SK-N-SH (cell line): ENCODE results near the gene MUC2. TPM values are rescaled to one million over a fixed set of nuclear protein-coding genes. Genes with fewer than 3 reads are reported as not detected.

Source experiments
- CTCF ChIA-PET: fragments of 300-600, 350-600 bp; formaldehyde crosslinking; extraction: SDS; loops from one replicate; lab custom pipeline; 2021; lab: Yijun Ruan, JAX
- POLR2A ChIA-PET: fragments of 350-600 bp; sonication (Branson Sonifier 250); formaldehyde crosslinking; extraction: SDS; loops from one replicate; lab custom pipeline; 2020; ENCODE audit warnings: antibody characterized with exemption, inconsistent platforms; lab: Yijun Ruan, JAX
- DNase-seq: peaks from one replicate; pipeline ENCODE4 v3.0.0; 2012
- H2AFZ ChIP-seq: fragments of 200-600 bp; sonication (generic); 2 replicates; pipeline ENCODE4 v1.8.1; 2016; ENCODE audit warnings: antibody characterized with exemption, mild to moderate bottlenecking, low read depth
- H3F3A ChIP-seq: fragments of 200-600 bp; sonication (generic); replicated peaks from 2 replicates; pipeline ENCODE3; 2016; ENCODE audit warnings: antibody characterized with exemption, mild to moderate bottlenecking; ENCODE audit not compliant: insufficient read depth
- H3K27ac ChIP-seq, 2 experiments: fragments of 200-500 bp in 1 of 2; fragments of 200-600 bp in 1 of 2; sonication (Bioruptor generic) in 1 of 2; sonication (generic), shearing (Covaris generic) in 1 of 2; 2 replicates each; pipeline versions ENCODE4 v1.5.1 to v1.6.1; 2014 to 2016; ENCODE audit warnings: low read depth in 2 of 2, inconsistent platforms in 1 of 2, low read length in 1 of 2, mild to moderate bottlenecking in 1 of 2, mixed read lengths in 1 of 2
- H3K27me3 ChIP-seq: fragments of 200-600 bp; sonication (generic), shearing (Covaris generic); 2 replicates; pipeline ENCODE4 v1.6.1; 2016; ENCODE audit warnings: mixed run types; ENCODE audit not compliant: insufficient read depth
- H3K36me3 ChIP-seq, 2 experiments: fragments of 200-500 bp in 1 of 2; fragments of 200-600 bp in 1 of 2; sonication (Bioruptor generic) in 1 of 2; sonication (generic) in 1 of 2; replicated peaks in 1 of 2; 2 replicates each; pipeline versions ENCODE3 to v1.5.1; 2014 to 2016; ENCODE audit warnings: low read length in 1 of 2, mild to moderate bottlenecking in 1 of 2; ENCODE audit not compliant: insufficient read depth in 2 of 2, control insufficient read depth in 1 of 2
- H3K4me1 ChIP-seq, 2 experiments: fragments of 200-500 bp in 1 of 2; fragments of 200-600 bp in 1 of 2; sonication (Bioruptor generic) in 1 of 2; sonication (generic), shearing (Covaris generic) in 1 of 2; 2 replicates each; pipeline versions ENCODE4 v1.5.1 to v1.6.1; 2014 to 2016; ENCODE audit warnings: low read depth in 1 of 2, low read length in 1 of 2, mixed run types in 1 of 2; ENCODE audit not compliant: insufficient read depth in 2 of 2, control insufficient read depth in 1 of 2
- H3K4me2 ChIP-seq: fragments of 200-600 bp; sonication (generic), shearing (Covaris generic); 2 replicates; pipeline ENCODE4 v1.6.1; 2017; ENCODE audit warnings: mixed run types
- H3K4me3 ChIP-seq, 2 experiments: fragments of 200-500 bp in 1 of 2; fragments of 200-600 bp in 1 of 2; sonication (Bioruptor generic) in 1 of 2; sonication (generic), shearing (Covaris generic) in 1 of 2; 2 replicates each; pipeline versions ENCODE4 v1.5.1 to v1.8.1; 2014 to 2016; ENCODE audit warnings: low read depth in 2 of 2, inconsistent platforms in 1 of 2, low read length in 1 of 2, mild to moderate bottlenecking in 1 of 2, mixed read lengths in 1 of 2, moderate library complexity in 1 of 2
- H3K79me2 ChIP-seq: fragments of 200-600 bp; sonication (generic); 2 replicates; pipeline ENCODE4 v1.8.1; 2017; ENCODE audit warnings: mild to moderate bottlenecking; ENCODE audit not compliant: insufficient read depth
- H3K9ac ChIP-seq: fragments of 200-600 bp; sonication (generic); 2 replicates; pipeline ENCODE4 v1.6.1; 2017; ENCODE audit warnings: mixed run types
- H3K9me2 ChIP-seq: fragments of 200-600 bp; sonication (generic); 2 replicates; pipeline ENCODE4 v1.6.1; 2017; ENCODE audit warnings: mixed run types
- H3K9me3 ChIP-seq: fragments of 200-600 bp; sonication (generic); 2 replicates; pipeline ENCODE4 v1.6.1; 2017; ENCODE audit warnings: mixed run types, mild to moderate bottlenecking, moderate library complexity
- H4K20me1 ChIP-seq: fragments of 200-600 bp; sonication (generic); 2 replicates; pipeline ENCODE4 v1.6.1; 2017; ENCODE audit warnings: mild to moderate bottlenecking, mixed run types; ENCODE audit not compliant: insufficient read depth
- CHD2 ChIP-seq: fragments of 150-350 bp; IDR thresholded peaks from 2 replicates; pipeline ENCODE4 v1.6.1; 2018; ENCODE audit warnings: low read length; ENCODE audit not compliant: partially characterized antibody
- EZH2phosphoT487 ChIP-seq: fragments of 200-600 bp; sonication (generic); IDR thresholded peaks from 2 replicates; pipeline ENCODE4 v1.6.1; 2017; ENCODE audit warnings: low read depth, mixed run types, mild to moderate bottlenecking, antibody characterized with exemption, moderate library complexity, borderline replicate concordance
- FOSL2 ChIP-seq: IDR thresholded peaks from 2 replicates; pipeline ENCODE4 v1.4.0; 2012; ENCODE audit warnings: low read depth, mild to moderate bottlenecking, moderate library complexity, borderline replicate concordance
- FOXM1 ChIP-seq: IDR thresholded peaks from 2 replicates; pipeline ENCODE4 v1.4.0; 2012; ENCODE audit warnings: low read depth, mild to moderate bottlenecking
- GATA2 ChIP-seq: sonication (generic); formaldehyde crosslinking; IDR thresholded peaks from 2 replicates; pipeline ENCODE4 v1.5.0; 2020; ENCODE audit warnings: mild to moderate bottlenecking, missing genetic modification reagents
- JUND ChIP-seq: IDR thresholded peaks from 2 replicates; pipeline ENCODE4 v1.4.0; 2012
- MXI1 ChIP-seq: IDR thresholded peaks from 2 replicates; pipeline ENCODE4 v1.6.1; 2012; ENCODE audit warnings: mild to moderate bottlenecking, low read depth, low read length, improper control_type of control experiment
- NRF1 ChIP-seq: IDR thresholded peaks from 2 replicates; pipeline ENCODE4 v1.6.1; 2012; ENCODE audit warnings: low read depth, mild to moderate bottlenecking, low read length
- RAD21 ChIP-seq: IDR thresholded peaks from 2 replicates; pipeline ENCODE4 v1.6.1; 2012; ENCODE audit warnings: mild to moderate bottlenecking, low read length
- RCOR1 ChIP-seq: fragments of 150-350 bp; IDR thresholded peaks from 2 replicates; pipeline ENCODE4 v1.6.1; 2017; ENCODE audit warnings: antibody characterized with exemption, low read length
- RFX5 ChIP-seq: IDR thresholded peaks from 2 replicates; pipeline ENCODE4 v1.6.1; 2012; ENCODE audit warnings: mild to moderate bottlenecking, improper control_type of control experiment, low read length
- SMC3 ChIP-seq: IDR thresholded peaks from 2 replicates; pipeline ENCODE4 v1.6.1; 2012; ENCODE audit warnings: low read depth, low read length, improper control_type of control experiment
- TAF1 ChIP-seq: IDR thresholded peaks from 2 replicates; pipeline ENCODE4 v1.6.1; 2012; ENCODE audit warnings: low read depth, mild to moderate bottlenecking, low read length, moderate library complexity, borderline replicate concordance
- WGBS: methylation state at CpG from one replicate; pipeline ENCODE4 v1.1.6; 2017; ENCODE audit warnings: low lambda C conversion rate; 5-methylcytosine and 5-hydroxymethylcytosine counted together
- polyA plus RNA-seq, 3 experiments: library from polyadenylated mRNA; depleted of rRNA; stranded (reverse); fragments of >200 nt; gene quantifications; 2 replicates each; pipeline ENCODE4 v1.2.3, GENCODE V29; 2012
- TF ChIP-seq, protein P1 (sequence below): IDR thresholded peaks from 2 replicates; pipeline ENCODE4 v1.6.1; 2012; ENCODE audit warnings: mild to moderate bottlenecking, low read depth, low read length, moderate library complexity
- TF ChIP-seq, protein P2 (sequence below): fragments of 200-600 bp; sonication (generic); IDR thresholded peaks from 2 replicates; pipeline ENCODE4 v1.6.1; 2017; ENCODE audit warnings: antibody characterized with exemption, mild to moderate bottlenecking, moderate library complexity

Gene MUC2
- polyA plus RNA-seq, 1 of the 3 experiments (the other 2 are of a cell fraction): not detected

GRCh38 chr11:1049911-1050580 is 24.6 kb upstream of the MUC2 start (continued):
- TF ChIP-seq, protein P1, sequence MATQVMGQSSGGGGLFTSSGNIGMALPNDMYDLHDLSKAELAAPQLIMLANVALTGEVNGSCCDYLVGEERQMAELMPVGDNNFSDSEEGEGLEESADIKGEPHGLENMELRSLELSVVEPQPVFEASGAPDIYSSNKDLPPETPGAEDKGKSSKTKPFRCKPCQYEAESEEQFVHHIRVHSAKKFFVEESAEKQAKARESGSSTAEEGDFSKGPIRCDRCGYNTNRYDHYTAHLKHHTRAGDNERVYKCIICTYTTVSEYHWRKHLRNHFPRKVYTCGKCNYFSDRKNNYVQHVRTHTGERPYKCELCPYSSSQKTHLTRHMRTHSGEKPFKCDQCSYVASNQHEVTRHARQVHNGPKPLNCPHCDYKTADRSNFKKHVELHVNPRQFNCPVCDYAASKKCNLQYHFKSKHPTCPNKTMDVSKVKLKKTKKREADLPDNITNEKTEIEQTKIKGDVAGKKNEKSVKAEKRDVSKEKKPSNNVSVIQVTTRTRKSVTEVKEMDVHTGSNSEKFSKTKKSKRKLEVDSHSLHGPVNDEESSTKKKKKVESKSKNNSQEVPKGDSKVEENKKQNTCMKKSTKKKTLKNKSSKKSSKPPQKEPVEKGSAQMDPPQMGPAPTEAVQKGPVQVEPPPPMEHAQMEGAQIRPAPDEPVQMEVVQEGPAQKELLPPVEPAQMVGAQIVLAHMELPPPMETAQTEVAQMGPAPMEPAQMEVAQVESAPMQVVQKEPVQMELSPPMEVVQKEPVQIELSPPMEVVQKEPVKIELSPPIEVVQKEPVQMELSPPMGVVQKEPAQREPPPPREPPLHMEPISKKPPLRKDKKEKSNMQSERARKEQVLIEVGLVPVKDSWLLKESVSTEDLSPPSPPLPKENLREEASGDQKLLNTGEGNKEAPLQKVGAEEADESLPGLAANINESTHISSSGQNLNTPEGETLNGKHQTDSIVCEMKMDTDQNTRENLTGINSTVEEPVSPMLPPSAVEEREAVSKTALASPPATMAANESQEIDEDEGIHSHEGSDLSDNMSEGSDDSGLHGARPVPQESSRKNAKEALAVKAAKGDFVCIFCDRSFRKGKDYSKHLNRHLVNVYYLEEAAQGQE: no peak
- TF ChIP-seq EZH2phosphoT487: no peak
- TF ChIP-seq NRF1: no peak
- TF ChIP-seq FOSL2: no peak
- no peak for TF ChIP-seq GATA2 (CRISPR knock-in tag)
- no peak for TF ChIP-seq CHD2
- TF ChIP-seq TAF1: no peak
- TF ChIP-seq RFX5: no peak
- TF ChIP-seq, all 33 proteins: peak for 0

DNA sequence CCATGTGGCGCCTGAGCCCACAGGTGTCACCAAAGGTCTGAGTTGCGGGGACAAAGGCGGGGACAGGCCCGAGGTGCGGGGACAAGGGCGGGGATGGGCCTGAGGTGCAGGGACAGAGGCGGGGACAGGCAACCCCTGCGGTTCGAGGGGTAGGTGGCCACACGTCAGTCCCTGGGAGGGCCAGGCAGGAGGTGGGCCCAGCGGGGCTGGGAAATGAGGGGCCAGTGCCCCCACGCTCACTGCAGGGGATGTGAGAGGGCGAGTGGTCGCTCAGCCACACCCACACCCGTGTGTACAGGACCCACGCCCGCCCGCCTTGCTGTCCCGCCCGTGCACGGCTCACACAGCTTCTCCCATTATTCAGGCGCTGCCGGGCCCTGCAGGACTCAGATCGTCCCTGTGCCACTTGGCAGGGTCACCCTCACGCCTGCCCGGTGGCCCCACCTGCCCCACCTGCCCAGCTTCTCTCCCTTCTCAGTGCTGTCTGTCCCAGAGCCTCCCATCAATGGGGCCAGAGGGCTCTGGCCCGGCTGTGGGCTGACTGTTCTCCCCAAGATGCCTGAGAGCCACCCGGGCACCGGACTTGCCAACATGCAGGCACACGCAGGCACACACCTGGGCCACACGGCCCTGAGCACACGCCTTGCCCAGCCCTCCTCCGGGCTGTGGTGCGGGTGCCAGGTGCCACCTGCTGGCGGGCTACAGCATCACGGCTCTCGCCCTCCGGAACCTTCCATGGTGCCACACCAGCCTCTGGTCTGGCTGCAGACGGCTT is 23.9 kb upstream of the MUC2 start:
- no peak overlapping the region for H3K27ac ChIP-seq
- H2AFZ ChIP-seq: no peak overlapping the region
- peaks cover 0 to 22% of the 10 kb centered on the region in 2 experiments; a peak in 1 of 4 replicates for H3K4me1 ChIP-seq
- no peak overlapping the region for H3K4me3 ChIP-seq
- ChIA-PET POLR2A (interaction anchor here (1.1 kb wide), 1 partner anchor 203 kb away, joined by 3 read pairs; no protein-coding TSS in a partner anchor), CTCF (interaction anchor here (0.5 to 3.2 kb wide), 46 partner anchors 9 to 267 kb away, joined by 3 to 70 read pairs (median 4); partner anchors contain the start of genes AP2A2, MUC2, MUC6 and POLR2L)
- no peak overlapping the region for H3K9ac ChIP-seq
- no peaks in the 10 kb centered on the region for H3K9me2 ChIP-seq
- no peaks in the 10 kb centered on the region for H3F3A ChIP-seq
- no peaks in the 10 kb centered on the region for H3K36me3 ChIP-seq
- H3K9me3 ChIP-seq: no peaks in the 10 kb centered on the region
- no peaks in the 10 kb centered on the region for H4K20me1 ChIP-seq
- no peaks in the 10 kb centered on the region; the same call in 1 of the 2 replicates for H3K27me3 ChIP-seq
- H3K79me2 ChIP-seq: no peaks in the 10 kb centered on the region
- WGBS: 47% methylated on average over 16 of the region's 39 CpGs
- DNase-seq: peak; percentile 95
- no peak overlapping the region for H3K4me2 ChIP-seq
- TF ChIP-seq RAD21 (peak; percentile 92), JUND (no peak), MXI1 (no peak), RCOR1 (0 out of 2 replicates have a peak, but pooled peaks have one; percentile 20), SMC3 (peak; percentile 88), FOXM1 (no peak)
- TF ChIP-seq, protein P2, sequence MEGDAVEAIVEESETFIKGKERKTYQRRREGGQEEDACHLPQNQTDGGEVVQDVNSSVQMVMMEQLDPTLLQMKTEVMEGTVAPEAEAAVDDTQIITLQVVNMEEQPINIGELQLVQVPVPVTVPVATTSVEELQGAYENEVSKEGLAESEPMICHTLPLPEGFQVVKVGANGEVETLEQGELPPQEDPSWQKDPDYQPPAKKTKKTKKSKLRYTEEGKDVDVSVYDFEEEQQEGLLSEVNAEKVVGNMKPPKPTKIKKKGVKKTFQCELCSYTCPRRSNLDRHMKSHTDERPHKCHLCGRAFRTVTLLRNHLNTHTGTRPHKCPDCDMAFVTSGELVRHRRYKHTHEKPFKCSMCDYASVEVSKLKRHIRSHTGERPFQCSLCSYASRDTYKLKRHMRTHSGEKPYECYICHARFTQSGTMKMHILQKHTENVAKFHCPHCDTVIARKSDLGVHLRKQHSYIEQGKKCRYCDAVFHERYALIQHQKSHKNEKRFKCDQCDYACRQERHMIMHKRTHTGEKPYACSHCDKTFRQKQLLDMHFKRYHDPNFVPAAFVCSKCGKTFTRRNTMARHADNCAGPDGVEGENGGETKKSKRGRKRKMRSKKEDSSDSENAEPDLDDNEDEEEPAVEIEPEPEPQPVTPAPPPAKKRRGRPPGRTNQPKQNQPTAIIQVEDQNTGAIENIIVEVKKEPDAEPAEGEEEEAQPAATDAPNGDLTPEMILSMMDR: peak; percentile 79
